HCT116 (cell line): ENCODE measurements around the gene MYH11.

ENCODE experiments used
- CTCF ChIP-seq, 3 experiments: fragments of 200-600 bp in 1 of 3; sonication (generic) in 1 of 3; IDR thresholded peaks in 2 of 3; conservative IDR thresholded peaks in 1 of 3; 2 replicates each; pipeline ENCODE4 v1.5.1; 2012 to 2017; ENCODE audit warnings: low read depth in 2 of 3, low read length in 2 of 3, antibody characterized with exemption in 1 of 3, borderline replicate concordance in 1 of 3, control low read depth in 1 of 3, mild to moderate bottlenecking in 1 of 3, mixed read lengths in 1 of 3, mixed run types in 1 of 3, moderate library complexity in 1 of 3; ENCODE audit not compliant: insufficient read depth in 1 of 3
- EGR1 ChIP-seq: IDR thresholded peaks from 2 replicates; pipeline ENCODE4 v1.6.1; 2012; ENCODE audit warnings: low read depth
- FOSL1 ChIP-seq: IDR thresholded peaks from 2 replicates; pipeline ENCODE4 v1.6.1; 2012; ENCODE audit warnings: low read depth
- JUND ChIP-seq: IDR thresholded peaks from 2 replicates; pipeline ENCODE4 v1.6.1; 2012
- MAX ChIP-seq: IDR thresholded peaks from 2 replicates; pipeline ENCODE4 v1.6.1; 2012
- POLR2A ChIP-seq: IDR thresholded peaks from 2 replicates; pipeline ENCODE4 v1.7.0; 2011; ENCODE audit warnings: borderline replicate concordance; ENCODE audit not compliant: insufficient read depth, insufficient read length; ENCODE audit errors: extremely low read depth
- RAD21 ChIP-seq: IDR thresholded peaks from 2 replicates; pipeline ENCODE4 v1.6.1; 2012; ENCODE audit warnings: low read depth, mild to moderate bottlenecking
- TCF7L2 ChIP-seq: IDR thresholded peaks from 2 replicates; pipeline ENCODE4 v1.7.0; 2011; ENCODE audit warnings: borderline replicate concordance, inconsistent platforms; ENCODE audit not compliant: insufficient read depth, insufficient read length; ENCODE audit errors: extremely low read depth

- TF ChIP-seq CTCF (IDR thresholded peaks at IDR 0.05 in 2 of 3, conservative IDR thresholded peaks at IDR 0.05 in 1 of 3; ENCODE audit: borderline replicate concordance in 1 of 3, insufficient read depth in 1 of 3, low read depth in 2 of 3, low read length in 2 of 3) = no peak
- no peak for TF ChIP-seq MAX
- TF ChIP-seq JUND = no peak
- no peak for TF ChIP-seq FOSL1
- no peak for TF ChIP-seq TCF7L2
- TF ChIP-seq POLR2A = no peak
- no peak for TF ChIP-seq RAD21
- TF ChIP-seq EGR1 = no peak
Measured at GRCh38 chr16:15866451-15866850, 9.6 kb upstream of the MYH11 start.
